Sigmoid colon (tissue), 7 donors: Measurements from ENCODE around the gene DEAF1. TPM values are rescaled to one million over a fixed set of nuclear protein-coding genes. Genes with fewer than 3 reads are reported as not detected.

Experiments
- DNase-seq: peaks from one replicate; pipeline ENCODE4 v3.0.0-alpha.2; 2019
- H3K27ac ChIP-seq, 4 donors: fragments of 200-600 bp; sonication (generic); one replicate each; pipeline ENCODE4 v1.5.1; 2016 to 2019; ENCODE audit warnings: mild to moderate bottlenecking in 1 of 4
- H3K27me3 ChIP-seq, 3 donors: fragments of 200-600 bp; sonication (generic); one replicate each; pipeline ENCODE4 v1.5.1; 2019; ENCODE audit warnings: mild to moderate bottlenecking in 1 of 3
- H3K36me3 ChIP-seq, 4 donors: fragments of 200-600 bp; sonication (generic); one replicate each; pipeline ENCODE4 v1.5.1; 2016 to 2019
- H3K4me1 ChIP-seq, 4 donors: fragments of 200-600 bp; sonication (generic); one replicate each; pipeline ENCODE4 v1.5.1; 2017 to 2019
- H3K4me3 ChIP-seq, 4 donors: fragments of 200-600 bp; sonication (generic); one replicate each; pipeline ENCODE4 v1.5.1; 2017 to 2019; ENCODE audit warnings: mild to moderate bottlenecking in 2 of 4, moderate library complexity in 1 of 4
- H3K9me3 ChIP-seq, 4 donors: fragments of 200-600 bp in 3 of 4; sonication (generic) in 3 of 4; one replicate each; pipeline versions ENCODE4 v1.5.1 to v1.6.1; 2013 to 2019
- EP300 ChIP-seq, 4 donors: sonication (generic); formaldehyde crosslinking; IDR thresholded peaks; one replicate each; pipeline ENCODE4 v1.6.1; 2017; ENCODE audit warnings: antibody characterized with exemption in 4 of 4
- POLR2A ChIP-seq, 2 donors: fragments of 450-650 bp; IDR thresholded peaks; one replicate each; pipeline ENCODE4 v1.6.1; 2016; ENCODE audit warnings: antibody characterized with exemption in 2 of 2, mild to moderate bottlenecking in 2 of 2, moderate library complexity in 2 of 2
- POLR2AphosphoS5 ChIP-seq, 4 donors: sonication (generic); formaldehyde crosslinking; IDR thresholded peaks; one replicate each; pipeline ENCODE4 v1.6.1; 2017; ENCODE audit warnings: antibody characterized with exemption in 4 of 4
- WGBS, 2 donors: extraction: QIAGEN DNeasy Blood & Tissue Kit; methylation state at CpG; one replicate each; pipeline ENCODE4 v1.1.7; 2013; 5-methylcytosine and 5-hydroxymethylcytosine counted together
- intact Hi-C: fragments of 100-400 bp; cut with DNase I; formaldehyde crosslinking; loops from one replicate; pipeline ENCODE4 v1.15.1; 2023
- polyA plus RNA-seq, 3 donors: library from polyadenylated mRNA; stranded (reverse); fragments of 200-250 nt; gene quantifications; one replicate each; pipeline ENCODE4 v1.2.3, GENCODE V29; 2013
- total RNA-seq, 4 donors: library from RNA; depleted of rRNA; stranded (reverse); fragments of >200 nt; gene quantifications; one replicate each; pipeline ENCODE4 v1.1.0, GENCODE V29; 2016
- TF ChIP-seq, protein P1 (sequence below), 4 experiments: fragments of 450-650 bp in 3 of 4; fragments of 200-600 bp in 1 of 4; IDR thresholded peaks; one replicate each; pipeline ENCODE4 v1.5.1; 2016 to 2019; ENCODE audit warnings: antibody characterized with exemption in 4 of 4, mild to moderate bottlenecking in 3 of 4, moderate library complexity in 2 of 4
- donor health status: healthy with polysubstance abuse.
- donor health status: Bipolar disorder and iron deficiency.
- donor health status: healthy.

DEAF1 gene
- total and polyA plus RNA-seq, 7 donors = 11.3 to 29.6 (median 18.6) TPM

DNA sequence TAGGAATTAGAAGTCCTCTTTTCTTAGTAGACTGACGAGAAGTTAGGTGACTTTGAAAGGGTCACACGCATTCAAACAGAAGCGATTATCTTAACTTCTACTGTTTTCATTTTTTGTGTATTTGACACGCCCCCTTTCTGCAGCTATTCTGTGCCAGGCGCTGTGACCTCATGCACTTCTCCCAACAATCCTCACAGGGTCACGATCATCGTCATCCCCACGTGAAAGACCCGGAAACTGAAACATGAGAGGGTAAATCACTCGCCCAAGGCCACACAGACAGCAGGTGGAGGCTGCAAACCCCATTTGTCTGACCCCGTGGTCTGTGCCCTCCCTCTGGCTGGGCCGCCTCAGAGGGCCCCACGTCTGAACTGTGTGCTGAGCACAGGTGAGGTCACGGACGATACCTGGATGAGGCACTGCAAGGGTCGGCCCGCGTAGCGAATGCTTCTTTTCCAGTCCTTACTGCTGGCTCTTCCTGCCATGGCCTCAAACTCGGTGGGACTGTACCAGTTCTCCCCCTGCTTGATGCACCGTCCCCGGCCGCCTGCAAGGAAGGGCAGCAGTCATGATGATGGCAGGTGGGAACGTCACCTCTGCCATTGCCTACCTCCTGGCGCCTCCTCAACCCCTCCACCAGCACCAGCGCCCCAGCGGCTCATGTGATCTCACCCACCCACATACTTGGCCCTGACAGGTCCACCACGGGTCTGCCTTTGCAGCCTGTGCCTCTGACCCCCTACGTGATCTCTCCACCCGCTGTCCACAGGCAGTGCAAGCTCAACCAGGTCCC lies 8.4 kb downstream of the DEAF1 start:
- Histone ChIP-seq H3K4me1 (no peaks in the 10 kb centered on the region), H3K36me3 (peaks cover 0 to 85% (median 35%) of the 10 kb centered on the region in 4 donors), H3K27ac (no peak overlapping the region), H3K9me3 (no peaks in the 10 kb centered on the region), H3K4me3 (no peak overlapping the region), H3K27me3 (no peaks in the 10 kb centered on the region)
- TF ChIP-seq POLR2AphosphoS5 (IDR thresholded peaks at IDR 0.05) = no peak
- TF ChIP-seq EP300 (IDR thresholded peaks at IDR 0.05) = no peak
- no peak for TF ChIP-seq POLR2A (IDR thresholded peaks at IDR 0.05)
- TF ChIP-seq, protein P1, sequence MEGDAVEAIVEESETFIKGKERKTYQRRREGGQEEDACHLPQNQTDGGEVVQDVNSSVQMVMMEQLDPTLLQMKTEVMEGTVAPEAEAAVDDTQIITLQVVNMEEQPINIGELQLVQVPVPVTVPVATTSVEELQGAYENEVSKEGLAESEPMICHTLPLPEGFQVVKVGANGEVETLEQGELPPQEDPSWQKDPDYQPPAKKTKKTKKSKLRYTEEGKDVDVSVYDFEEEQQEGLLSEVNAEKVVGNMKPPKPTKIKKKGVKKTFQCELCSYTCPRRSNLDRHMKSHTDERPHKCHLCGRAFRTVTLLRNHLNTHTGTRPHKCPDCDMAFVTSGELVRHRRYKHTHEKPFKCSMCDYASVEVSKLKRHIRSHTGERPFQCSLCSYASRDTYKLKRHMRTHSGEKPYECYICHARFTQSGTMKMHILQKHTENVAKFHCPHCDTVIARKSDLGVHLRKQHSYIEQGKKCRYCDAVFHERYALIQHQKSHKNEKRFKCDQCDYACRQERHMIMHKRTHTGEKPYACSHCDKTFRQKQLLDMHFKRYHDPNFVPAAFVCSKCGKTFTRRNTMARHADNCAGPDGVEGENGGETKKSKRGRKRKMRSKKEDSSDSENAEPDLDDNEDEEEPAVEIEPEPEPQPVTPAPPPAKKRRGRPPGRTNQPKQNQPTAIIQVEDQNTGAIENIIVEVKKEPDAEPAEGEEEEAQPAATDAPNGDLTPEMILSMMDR (IDR thresholded peaks at IDR 0.05) = no peak
- DNase-seq = no peak
- 91 to 92% methylated on average over 30 of the region's 30 CpGs for WGBS, 2 donors
- intact Hi-C loops = no loop called here

DNA sequence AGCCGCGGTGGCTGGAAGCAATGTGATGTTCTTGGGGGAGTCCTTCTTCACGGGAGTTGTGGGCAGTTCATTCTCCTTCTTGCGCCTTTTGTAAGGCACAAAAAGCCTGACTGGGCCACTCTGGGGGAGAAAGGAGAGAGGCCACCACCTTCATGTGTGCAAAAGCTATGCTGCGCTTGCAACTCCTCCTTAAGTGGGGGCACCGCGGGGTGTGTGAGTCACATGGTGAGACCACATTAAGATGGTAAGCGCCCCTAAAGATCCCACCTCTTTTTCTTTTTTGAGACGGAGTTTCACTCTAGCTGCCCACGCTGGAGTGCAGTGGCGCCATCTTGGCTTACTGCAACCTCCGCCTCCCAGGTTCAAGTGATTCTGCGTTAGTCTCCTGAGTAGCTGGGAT lies 14.1 kb downstream of the DEAF1 start:
- Histone ChIP-seq H3K4me3 (no peak overlapping the region), H3K4me1 (no peaks in the 10 kb centered on the region), H3K36me3 (peaks cover 0 to 81% (median 20%) of the 10 kb centered on the region in 4 donors), H3K9me3 (no peaks in the 10 kb centered on the region), H3K27me3 (no peaks in the 10 kb centered on the region), H3K27ac (no peak overlapping the region)
- intact Hi-C loops = no loop called here
- TF ChIP-seq EP300 (IDR thresholded peaks at IDR 0.05) = no peak
- no peak for TF ChIP-seq POLR2AphosphoS5 (IDR thresholded peaks at IDR 0.05)
- TF ChIP-seq POLR2A (IDR thresholded peaks at IDR 0.05) = no peak
- no peak for DNase-seq
- WGBS, 2 donors = 92 to 94% methylated on average over 13 of the region's 13 CpGs

GRCh38 chr11:680476-680875 lies 14.5 kb downstream of the DEAF1 start:
- Histone ChIP-seq H3K4me1 (no peaks in the 10 kb centered on the region), H3K36me3 (peaks cover 0 to 79% (median 18%) of the 10 kb centered on the region in 4 donors), H3K27ac (no peak overlapping the region), H3K27me3 (no peaks in the 10 kb centered on the region), H3K4me3 (no peak overlapping the region), H3K9me3 (no peaks in the 10 kb centered on the region)
- TF ChIP-seq POLR2AphosphoS5 (IDR thresholded peaks at IDR 0.05) = no peak
- TF ChIP-seq POLR2A (IDR thresholded peaks at IDR 0.05) = no peak
- TF ChIP-seq EP300 (IDR thresholded peaks at IDR 0.05) = no peak
- TF ChIP-seq, protein P1 (IDR thresholded peaks at IDR 0.05) = no peak
- no peak for DNase-seq
- intact Hi-C loops = no loop called here
- 91 to 93% methylated on average over 19 of the region's 19 CpGs for WGBS, 2 donors

DNA sequence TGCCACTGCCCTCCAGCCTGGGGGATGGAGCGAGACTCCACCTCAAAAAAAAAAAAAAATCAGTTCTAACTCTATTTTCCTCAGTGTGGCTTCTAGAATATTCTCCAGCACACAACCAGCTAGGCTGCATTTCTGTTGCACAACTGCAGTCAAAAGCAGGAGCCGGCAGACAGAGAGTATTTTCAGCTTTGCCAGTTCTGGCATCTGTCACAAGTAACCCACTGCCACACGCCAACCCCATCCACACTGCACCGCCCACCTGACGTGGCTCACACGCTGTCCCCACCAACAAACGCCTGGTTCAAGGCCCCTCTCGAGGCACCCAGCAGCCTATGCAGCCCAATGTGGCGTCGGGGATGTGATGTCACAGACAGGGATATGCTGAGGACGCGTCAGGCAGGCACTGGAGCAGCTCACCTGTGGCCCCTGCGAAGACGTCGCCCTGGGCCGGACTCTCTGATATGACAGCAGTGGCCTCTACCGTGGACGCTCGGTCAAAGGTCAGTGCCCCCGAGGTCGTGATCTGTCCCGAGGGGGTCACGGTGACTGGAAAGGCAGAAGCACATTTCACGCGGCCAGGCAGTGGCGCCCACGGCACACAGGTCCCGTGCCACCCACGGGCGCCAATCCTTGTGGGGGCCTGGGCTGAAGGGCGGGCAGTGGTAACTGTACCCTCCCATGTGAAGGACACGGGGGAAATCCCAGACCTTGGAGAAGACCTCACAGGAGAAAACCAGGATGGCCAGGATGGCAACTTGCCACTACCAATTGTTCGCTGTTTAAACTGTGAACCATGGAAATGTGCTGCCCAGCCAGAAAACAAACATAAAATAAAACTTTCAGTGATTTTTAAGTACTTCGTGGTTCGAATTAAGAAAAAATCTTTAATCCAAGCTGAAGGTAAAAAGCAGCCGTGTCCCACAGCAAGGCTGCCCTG lies 15.5 kb downstream of the DEAF1 start:
- TF ChIP-seq POLR2A (IDR thresholded peaks at IDR 0.05) = no peak
- TF ChIP-seq POLR2AphosphoS5 (IDR thresholded peaks at IDR 0.05) = no peak
- TF ChIP-seq, protein P1 (IDR thresholded peaks at IDR 0.05) = no peak
- TF ChIP-seq EP300 (IDR thresholded peaks at IDR 0.05) = no peak

GRCh38 chr11:678297-678696 lies 16.7 kb downstream of the DEAF1 start:
- H3K9me3 ChIP-seq = no peaks in the 10 kb centered on the region
- TF ChIP-seq, protein P1 (IDR thresholded peaks at IDR 0.05) = no peak
- TF ChIP-seq EP300 (IDR thresholded peaks at IDR 0.05) (no peak), POLR2AphosphoS5 (IDR thresholded peaks at IDR 0.05) (no peak), POLR2A (IDR thresholded peaks at IDR 0.05) (no peak)
- peaks cover 0 to 79% (median 24%) of the 10 kb centered on the region in 4 donors for H3K36me3 ChIP-seq
- H3K27ac ChIP-seq = no peak overlapping the region
- no peak overlapping the region for H3K4me3 ChIP-seq
- no peaks in the 10 kb centered on the region for H3K27me3 ChIP-seq
- no peak for DNase-seq
- no peaks in the 10 kb centered on the region for H3K4me1 ChIP-seq
- intact Hi-C loops = no loop called here
- 93 to 94% methylated on average over 3 of the region's 3 CpGs for WGBS, 2 donors

More for the DNA sequence above, 15.5 kb downstream of the DEAF1 start:
- H3K27ac ChIP-seq = no peak overlapping the region
- no peak overlapping the region for H3K4me3 ChIP-seq
- DNase-seq = no peak
- intact Hi-C loops = no loop called here
- no peaks in the 10 kb centered on the region for H3K9me3 ChIP-seq
- no peaks in the 10 kb centered on the region for H3K27me3 ChIP-seq
- WGBS, 2 donors = 95 to 97% methylated on average over 36 of the region's 36 CpGs
- no peaks in the 10 kb centered on the region for H3K4me1 ChIP-seq
- peaks cover 0 to 79% (median 19%) of the 10 kb centered on the region in 4 donors for H3K36me3 ChIP-seq
